Stimulated activated effector memory CD8-positive, alpha-beta T cell treated with anti-CD3 and anti-CD28 coated beads, Interleukin-12 subunit alpha, Interleukin-12 subunit beta, amount 100 ng/mL, for 72 hours (primary cell): ENCODE measurements around the gene KRI1.

Experiments
- ATAC-seq: fragments of 150-1000 bp; cut with Tn5 transposase; 2 replicates; pipeline ENCODE4 v1.10.0; 2021
- DNase-seq, 2 donors: peaks; one replicate each; pipeline ENCODE4 v3.0.0; 2021 to 2022; ENCODE audit warnings: low spot score in 2 of 2
- H3K27ac Mint-ChIP-seq: one replicate; pipeline ENCODE4 v1.8.0; 2022; ENCODE audit warnings: mild to moderate bottlenecking, mixed read lengths
- H3K36me3 Mint-ChIP-seq: one replicate; pipeline ENCODE4 v1.8.0; 2022; ENCODE audit warnings: mild to moderate bottlenecking, mixed read lengths
- H3K4me1 Mint-ChIP-seq: one replicate; pipeline ENCODE4 v1.8.0; 2022; ENCODE audit warnings: mixed read lengths
- H3K4me3 Mint-ChIP-seq: one replicate; pipeline ENCODE4 v1.8.0; 2022; ENCODE audit warnings: mild to moderate bottlenecking, mixed read lengths
- H3K9me3 Mint-ChIP-seq: one replicate; pipeline ENCODE4 v1.8.0; 2022; ENCODE audit warnings: mixed read lengths

The KRI1 gene

GRCh38 chr19:10565567-10566407 lies at the start of gene KRI1:
Gene KRI1, minus strand, starts transcription at chr19:10566010. Its CDS starts 11 bp downstream, at chr19:10565999.
- Mint-ChIP-seq H3K36me3 (peaks cover 81% of the 10 kb centered on the region), H3K27ac (peak within 1 kb of the TSS; percentile 93), H3K9me3 (no peaks in the 10 kb centered on the region), H3K4me1 (peaks cover 68% of the 10 kb centered on the region), H3K4me3 (peak within 1 kb of the TSS; percentile 98)
- DNase-seq: peak; percentile 99 to 100
- peak; percentile 61 for ATAC-seq

GRCh38 chr19:10612499-10613119 lies 46.8 kb upstream of the KRI1 start:
- Mint-ChIP-seq H3K27ac (no peak overlapping the region), H3K36me3 (peaks cover 32% of the 10 kb centered on the region), H3K4me1 (peaks cover 26% of the 10 kb centered on the region), H3K4me3 (no peak overlapping the region), H3K9me3 (no peaks in the 10 kb centered on the region)
- ATAC-seq: no peak
- DNase-seq: no peak

DNA sequence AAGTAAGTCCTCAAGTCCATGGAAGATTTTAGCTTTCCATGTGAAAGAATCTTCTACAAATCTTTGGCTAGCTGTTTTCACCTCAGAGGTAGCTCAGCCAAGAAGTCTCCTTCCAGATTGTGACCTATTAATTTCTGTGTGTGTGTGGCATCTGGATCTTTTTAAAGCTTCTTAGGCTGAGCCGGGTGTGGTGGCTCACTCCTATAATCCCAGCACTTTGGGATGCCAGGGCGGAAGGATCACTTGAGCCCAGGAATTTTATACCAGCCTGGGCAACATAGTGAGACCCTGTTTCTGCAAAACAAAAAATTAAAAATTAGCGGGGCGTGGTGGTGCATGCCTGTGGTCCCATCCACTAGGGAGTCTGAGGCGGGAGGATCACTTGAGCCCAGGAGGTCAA lies 46.1 kb upstream of the KRI1 start:
- Mint-ChIP-seq H3K4me1 (peaks cover 21% of the 10 kb centered on the region), H3K4me3 (no peak overlapping the region), H3K27ac (no peak overlapping the region), H3K9me3 (no peaks in the 10 kb centered on the region), H3K36me3 (peaks cover 27% of the 10 kb centered on the region)
- no peak for DNase-seq
- ATAC-seq: no peak

- Mint-ChIP-seq H3K27ac (peak overlapping the region; percentile 91), H3K9me3 (no peaks in the 10 kb centered on the region), H3K4me1 (peaks cover 18% of the 10 kb centered on the region), H3K4me3 (peak overlapping the region; percentile 90), H3K36me3 (peaks cover 14% of the 10 kb centered on the region)
- ATAC-seq: no peak
- peak in 1 of 2 donors; percentile 58 for DNase-seq
These were observed 38.7 kb upstream of the KRI1 start for GRCh38 chr19:10604460-10604980.

DNA sequence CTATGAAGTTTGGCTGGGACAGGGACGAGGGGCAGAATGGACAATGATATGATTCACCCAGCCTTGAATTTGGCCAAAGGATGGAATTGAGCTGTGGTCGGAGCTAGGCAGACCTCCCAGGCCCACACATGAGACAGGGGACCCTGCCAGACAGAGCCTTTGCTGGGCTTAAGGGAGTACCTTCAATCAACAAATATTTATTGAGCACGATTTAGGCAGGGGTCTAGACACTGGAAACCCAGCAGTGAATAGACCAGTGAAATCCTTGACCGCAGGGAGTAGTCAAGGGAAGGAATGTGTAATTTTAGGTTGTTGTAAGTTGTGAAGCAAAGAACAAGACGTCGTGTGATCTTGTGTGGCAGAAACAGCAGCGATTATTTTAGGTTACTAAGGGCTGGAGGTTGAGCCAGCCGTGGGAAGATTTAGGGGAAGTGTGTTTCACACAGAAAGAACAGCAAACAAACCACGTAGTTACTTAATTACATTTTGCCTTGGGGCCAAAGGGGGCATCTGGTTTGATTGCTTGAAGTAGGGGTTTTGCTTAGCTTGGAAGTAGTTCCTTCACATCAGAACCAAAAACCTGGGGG lies 38.2 kb upstream of the KRI1 start:
- ATAC-seq (peak; percentile 27), DNase-seq (peak in 1 of 2 donors; percentile 55)
- H3K4me3 Mint-ChIP-seq: peak overlapping the region; percentile 90
- peak overlapping the region; percentile 91 for H3K27ac Mint-ChIP-seq
- H3K9me3 Mint-ChIP-seq: no peaks in the 10 kb centered on the region
- peaks cover 14% of the 10 kb centered on the region for H3K36me3 Mint-ChIP-seq
- H3K4me1 Mint-ChIP-seq: peaks cover 18% of the 10 kb centered on the region

DNA sequence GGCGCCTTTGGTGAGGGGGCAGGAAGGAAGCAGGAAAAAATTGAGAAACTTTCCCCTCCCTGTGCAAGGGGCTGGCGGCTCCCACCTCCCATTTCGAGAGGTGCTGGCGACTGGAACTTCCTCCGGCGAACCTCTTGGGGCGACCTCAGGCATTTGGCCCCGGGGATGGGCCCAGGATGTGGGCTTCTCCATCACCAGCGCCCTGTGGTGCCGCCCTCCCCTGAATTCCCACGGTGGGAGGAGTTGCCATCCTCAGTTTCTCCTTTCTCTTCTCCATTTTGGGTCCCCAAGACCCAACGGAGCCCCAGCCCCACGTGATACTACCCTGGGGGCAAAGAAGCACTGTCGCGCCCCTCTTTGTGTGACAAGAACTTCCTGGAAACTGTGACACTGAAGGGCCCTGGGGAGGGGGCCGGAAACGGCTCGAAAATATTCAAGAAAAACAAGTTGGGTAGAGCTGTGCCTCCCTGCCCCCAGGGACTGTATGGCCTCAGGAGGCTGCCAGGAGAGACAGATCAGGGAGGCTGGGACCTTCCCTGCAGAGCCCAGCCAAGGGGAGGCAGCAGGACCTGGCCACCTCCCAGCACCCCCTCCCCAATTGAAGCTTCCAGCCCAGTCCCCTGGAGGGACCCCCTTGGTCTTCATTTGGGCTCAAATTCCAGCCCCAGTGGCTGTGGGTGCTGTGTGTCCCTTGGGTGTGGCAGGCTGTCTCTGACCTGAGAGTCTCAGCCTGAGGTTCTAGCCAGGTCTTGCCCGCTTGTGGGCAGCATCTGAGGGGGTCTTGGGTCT lies 37.5 kb upstream of the KRI1 start:
- ATAC-seq (peak; percentile 74), DNase-seq (peak; percentile 50 to 81)
- Mint-ChIP-seq H3K4me3 (peak overlapping the region; percentile 90), H3K27ac (peak overlapping the region; percentile 91), H3K36me3 (peaks cover 14% of the 10 kb centered on the region), H3K4me1 (peaks cover 18% of the 10 kb centered on the region), H3K9me3 (no peaks in the 10 kb centered on the region)

GRCh38 chr19:10602330-10603083 lies 36.7 kb upstream of the KRI1 start:
- Mint-ChIP-seq H3K27ac (peak overlapping the region; percentile 91), H3K4me3 (peak overlapping the region; percentile 90), H3K36me3 (peaks cover 14% of the 10 kb centered on the region), H3K4me1 (peaks cover 18% of the 10 kb centered on the region), H3K9me3 (no peaks in the 10 kb centered on the region)
- DNase-seq (peak; percentile 84 to 86), ATAC-seq (peak; percentile 88)

DNA sequence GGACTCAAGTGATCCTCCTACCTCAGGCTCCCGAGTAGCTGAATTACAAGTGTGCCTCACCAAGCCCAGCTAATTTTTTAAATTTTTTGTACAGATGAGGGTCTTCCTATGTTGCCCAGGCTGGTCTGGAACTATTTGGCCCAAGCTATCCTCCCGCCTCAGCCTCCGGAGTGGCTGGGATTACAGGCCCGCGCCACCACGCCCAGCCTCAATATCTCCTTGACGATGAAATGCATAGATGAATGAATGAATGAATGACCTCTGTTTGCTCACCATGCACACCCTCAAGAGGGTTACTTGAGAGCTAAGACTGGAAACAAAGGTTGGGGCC lies 36.2 kb upstream of the KRI1 start:
- H3K27ac Mint-ChIP-seq: no peak overlapping the region
- H3K4me1 Mint-ChIP-seq: peaks cover 22% of the 10 kb centered on the region
- peaks cover 14% of the 10 kb centered on the region for H3K36me3 Mint-ChIP-seq
- H3K9me3 Mint-ChIP-seq: no peaks in the 10 kb centered on the region
- no peak for DNase-seq
- peak overlapping the region; percentile 90 for H3K4me3 Mint-ChIP-seq
- ATAC-seq: no peak

DNA sequence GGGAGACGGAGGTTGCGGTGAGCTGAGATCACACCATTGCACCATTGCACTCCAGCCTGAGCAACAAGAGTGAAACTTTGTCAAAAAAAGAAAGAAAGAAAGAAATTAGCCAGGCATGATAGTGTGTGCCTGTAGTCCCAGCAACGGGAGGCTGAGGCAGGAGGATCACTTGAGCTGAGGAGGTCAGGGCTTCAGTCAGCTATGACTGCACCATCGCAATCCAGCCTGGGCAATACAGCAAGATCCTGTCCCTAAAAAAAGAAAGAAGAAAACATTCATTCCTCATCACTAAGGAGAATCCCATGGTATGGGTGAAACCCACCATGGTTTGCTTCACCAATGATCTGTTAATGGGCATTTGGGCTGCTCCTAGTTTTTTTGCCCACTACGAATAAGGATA lies 34.3 kb upstream of the KRI1 start:
- Mint-ChIP-seq H3K27ac (no peak overlapping the region), H3K4me1 (peaks cover 36% of the 10 kb centered on the region), H3K4me3 (no peak overlapping the region), H3K9me3 (no peaks in the 10 kb centered on the region), H3K36me3 (peaks cover 21% of the 10 kb centered on the region)
- DNase-seq (no peak), ATAC-seq (no peak)

DNA sequence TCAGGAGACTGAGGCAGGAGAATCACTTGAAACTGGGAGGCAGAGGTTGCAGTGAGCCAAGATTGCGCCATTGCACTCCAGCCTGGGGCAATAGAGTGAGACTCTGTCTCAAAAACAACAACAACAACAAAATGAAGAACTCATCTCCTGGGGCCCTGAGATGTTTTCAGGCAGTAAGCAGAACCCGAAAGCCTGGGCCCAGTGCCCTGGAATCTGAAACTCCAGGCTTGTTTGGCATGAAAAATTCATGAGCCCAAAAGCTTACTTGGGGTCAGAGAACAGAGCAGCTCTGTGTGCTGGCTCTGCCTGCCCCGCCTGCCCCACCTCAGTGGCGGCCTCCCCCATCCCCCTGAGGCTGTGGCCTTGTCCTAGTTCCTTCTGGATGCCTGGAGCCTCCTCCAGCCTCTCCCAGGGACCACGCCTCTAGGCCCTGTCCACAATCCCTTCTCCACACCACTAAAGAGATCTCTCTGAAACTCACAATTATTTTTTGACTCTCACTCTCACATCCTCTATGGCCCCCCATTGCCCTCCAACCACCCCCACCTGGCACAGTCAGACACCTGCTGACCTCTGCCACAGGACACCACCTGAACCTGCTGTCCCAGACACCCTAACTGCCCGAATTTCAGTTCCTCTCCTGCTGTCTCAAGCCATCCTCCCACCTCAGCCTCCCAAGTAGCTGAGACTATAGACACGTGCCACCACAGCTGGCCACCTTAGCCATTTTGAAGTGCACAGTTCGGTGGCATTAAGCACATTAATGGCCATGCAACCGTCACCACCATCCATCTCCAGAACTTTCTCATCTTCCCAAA lies 28.2 kb upstream of the KRI1 start:
- ATAC-seq: no peak
- DNase-seq: no peak

GRCh38 chr19:10593148-10593547 lies 27.3 kb upstream of the KRI1 start:
- peaks cover 26% of the 10 kb centered on the region for H3K4me1 Mint-ChIP-seq
- ATAC-seq: no peak
- H3K27ac Mint-ChIP-seq: no peak overlapping the region

More for the DNA sequence above, 28.2 kb upstream of the KRI1 start:
- peak overlapping the region; percentile 91 for H3K27ac Mint-ChIP-seq
- no peaks in the 10 kb centered on the region for H3K9me3 Mint-ChIP-seq
- H3K4me3 Mint-ChIP-seq: no peak overlapping the region
- H3K36me3 Mint-ChIP-seq: peaks cover 6% of the 10 kb centered on the region
- H3K4me1 Mint-ChIP-seq: peaks cover 26% of the 10 kb centered on the region

DNA sequence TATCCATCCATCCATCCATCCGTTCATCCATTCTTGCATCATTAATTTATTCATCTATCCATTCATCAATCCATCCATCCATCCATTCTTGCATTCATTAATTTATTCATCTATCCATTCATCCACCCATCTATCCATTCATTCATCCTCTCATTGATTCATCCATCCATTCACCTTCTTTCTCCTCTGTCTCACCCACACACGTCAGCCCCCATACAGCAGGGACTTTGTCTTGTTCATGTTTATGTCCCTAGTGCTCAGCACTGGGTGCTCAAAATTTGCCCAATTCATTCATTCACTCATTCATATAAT lies 22.0 kb upstream of the KRI1 start:
- peaks cover 6% of the 10 kb centered on the region for H3K36me3 Mint-ChIP-seq
- ATAC-seq: no peak
- DNase-seq: no peak
- H3K4me1 Mint-ChIP-seq: peaks cover 26% of the 10 kb centered on the region
- no peak overlapping the region for H3K4me3 Mint-ChIP-seq
- H3K27ac Mint-ChIP-seq: no peak overlapping the region
- no peaks in the 10 kb centered on the region for H3K9me3 Mint-ChIP-seq

More at GRCh38 chr19:10593148-10593547, 27.3 kb upstream of the KRI1 start:
- Mint-ChIP-seq H3K4me3 (no peak overlapping the region), H3K36me3 (peaks cover 6% of the 10 kb centered on the region), H3K9me3 (no peaks in the 10 kb centered on the region)
- no peak for DNase-seq

DNA sequence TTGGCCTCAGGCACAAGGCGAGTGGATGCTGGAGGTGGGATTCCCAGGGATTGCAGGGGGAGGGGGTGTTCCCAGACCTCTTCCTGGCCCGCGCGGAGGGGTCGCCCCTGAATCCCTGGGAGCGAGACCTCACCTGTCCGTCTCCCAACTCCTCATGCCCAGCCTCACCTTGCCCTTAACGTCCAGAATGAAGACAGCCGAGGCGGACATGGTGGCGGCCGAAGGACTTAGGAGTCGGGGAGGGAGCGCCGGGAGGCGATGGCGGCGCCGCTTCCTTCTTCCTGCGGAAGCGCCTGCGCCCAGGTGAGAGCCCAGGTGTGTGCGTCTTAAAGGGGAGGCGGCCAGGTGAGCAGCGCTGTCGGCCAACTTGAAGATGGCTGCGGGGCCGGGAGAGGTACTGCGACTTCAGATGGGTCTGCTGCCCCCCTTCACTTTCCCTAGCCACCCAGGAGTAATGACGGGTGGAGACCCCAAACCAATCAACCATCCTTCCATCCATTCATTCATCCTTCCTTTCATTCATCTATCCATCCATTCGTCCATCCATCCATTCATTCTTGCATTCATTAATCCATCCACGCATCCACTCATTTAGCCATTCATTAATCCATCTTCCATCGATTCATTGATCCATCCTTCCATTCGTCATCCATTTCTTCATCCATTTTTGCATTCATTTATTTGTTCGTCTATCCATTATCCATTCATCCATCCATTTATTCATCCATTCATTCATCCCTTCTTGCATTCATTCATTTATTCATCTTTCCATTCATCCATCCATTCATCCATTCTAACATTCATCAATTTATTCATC lies 21.4 kb upstream of the KRI1 start, which contains the start of gene AP1M2:
Gene AP1M2, minus strand, starts transcription at position 291 of the 817 bp plus-strand sequence. Its CDS starts 81 bp downstream, at position 210.
- Mint-ChIP-seq H3K9me3 (no peaks in the 10 kb centered on the region), H3K4me3 (no peak within 1 kb of the TSS), H3K36me3 (peaks cover 6% of the 10 kb centered on the region), H3K4me1 (peaks cover 26% of the 10 kb centered on the region), H3K27ac (no peak within 1 kb of the TSS)
- no peak for ATAC-seq
- DNase-seq: no peak
